ENCODE measurements around the gene TJAP1.

GRCh38 chr6:43516367-43516696 is 39.0 kb downstream of the TJAP1 start:
- TF ChIP-seq POLR2A (IDR thresholded peaks at IDR 0.05; ENCODE audit: low read depth, low read length) (no peak), TAF1 (IDR thresholded peaks at IDR 0.05; ENCODE audit: borderline replicate concordance, low read depth, low read length) (no peak), POLR2AphosphoS5 (IDR thresholded peaks at IDR 0.05; ENCODE audit: low read depth, low read length) (no peak)
